ENCODE data around the gene CEACAM4.

GRCh38 chr19:41595890-41596280 is 31.0 kb downstream of the CEACAM4 start:
- TF ChIP-seq CTCF (IDR thresholded peaks at IDR 0.05) (no peak), POLR2A (IDR thresholded peaks at IDR 0.05) (no peak)

Measured in esophagus squamous epithelium (tissue), 4 donors.